ENCODE measurements around the gene BTNL3.

Gene BTNL3

GRCh38 chr5:181047921-181048320 lies 59.3 kb downstream of the BTNL3 start:
- no peak for DNase-seq

GRCh38 chr5:181050016-181050415 lies 61.4 kb downstream of the BTNL3 start:
- DNase-seq = no peak

GRCh38 chr5:181051841-181052671 lies 63.4 kb downstream of the BTNL3 start:
- DNase-seq = no peak

- DNase-seq = no peak
These were observed 64.2 kb downstream of the BTNL3 start for GRCh38 chr5:181052672-181053487.

- no peak for DNase-seq
These were observed 65.0 kb downstream of the BTNL3 start for GRCh38 chr5:181053488-181054121.

GRCh38 chr5:181054138-181054537 lies 65.5 kb downstream of the BTNL3 start:
- DNase-seq = no peak

GRCh38 chr5:181054871-181055459 lies 66.3 kb downstream of the BTNL3 start:
- no peak for DNase-seq

Data from effector CD8-positive, alpha-beta T cell (primary cell).